Vagina (tissue), 2 donors: ENCODE results near the gene CALN1.

Source experiments
- CTCF ChIP-seq, 3 experiments: fragments of 450-650 bp in 2 of 3; fragments of 200-600 bp in 1 of 3; sonication (generic) in 1 of 3; IDR thresholded peaks; one replicate each; pipeline ENCODE4 v1.5.1; 2017 to 2019; ENCODE audit warnings: antibody characterized with exemption in 3 of 3, mild to moderate bottlenecking in 2 of 3, moderate library complexity in 2 of 3
- POLR2A ChIP-seq, 2 donors: fragments of 450-650 bp; IDR thresholded peaks; one replicate each; pipeline ENCODE4 v1.6.1; 2017; ENCODE audit warnings: antibody characterized with exemption in 2 of 2, mild to moderate bottlenecking in 2 of 2, moderate library complexity in 2 of 2

- TF ChIP-seq CTCF (IDR thresholded peaks at IDR 0.05) (no peak), POLR2A (IDR thresholded peaks at IDR 0.05) (no peak)
Observed at GRCh38 chr7:71776726-71777125, 635.4 kb downstream of the CALN1 start.
